ENCODE results near the gene ZSWIM4. TPM values are rescaled to one million over a fixed set of nuclear protein-coding genes. Genes with fewer than 3 reads are reported as not detected.

Gene ZSWIM4
- total and polyA plus RNA-seq, 2 of the 13 experiments (the other 11 are each of a cell fraction or from before 2014, with no cell fraction given): 0.33 to 0.86 TPM

GRCh38 chr19:13794757-13795589 lies at the start of gene ZSWIM4 (continued):
- TF ChIP-seq HOMEZ (CRISPR knock-in tag; IDR thresholded peaks at IDR 0.05; ENCODE audit: low read depth) (no peak), ZNF17 (CRISPR knock-in tag; IDR thresholded peaks at IDR 0.05) (no peak), FOXP1 (IDR thresholded peaks at IDR 0.05) (no peak), FOXP1 (CRISPR knock-in tag; IDR thresholded peaks at IDR 0.05) (peak; percentile 44), ZBTB4 (CRISPR knock-in tag; IDR thresholded peaks at IDR 0.05; ENCODE audit: borderline replicate concordance) (no peak), ZNF260 (CRISPR knock-in tag; IDR thresholded peaks at IDR 0.05; ENCODE audit: borderline replicate concordance, low read depth) (no peak), ZHX1 (CRISPR knock-in tag; IDR thresholded peaks at IDR 0.05; ENCODE audit: low read depth) (no peak), ZNF558 (CRISPR knock-in tag; IDR thresholded peaks at IDR 0.05; ENCODE audit: borderline replicate concordance) (no peak), MBD4 (IDR thresholded peaks at IDR 0.05; ENCODE audit: borderline replicate concordance, low read length) (no peak), ETV5 (CRISPR knock-in tag; IDR thresholded peaks at IDR 0.05; ENCODE audit: borderline replicate concordance) (peak; percentile 87), POGZ (CRISPR knock-in tag; IDR thresholded peaks at IDR 0.05) (peak; percentile 36; the same call in 1 of the 2 replicates), FOXJ3 (CRISPR knock-in tag; IDR thresholded peaks at IDR 0.05; ENCODE audit: borderline replicate concordance) (peak; percentile 46; the same call in 1 of the 2 replicates), NAIF1 (CRISPR knock-in tag; IDR thresholded peaks at IDR 0.05; ENCODE audit: borderline replicate concordance) (no peak), PTBP1 (IDR thresholded peaks at IDR 0.05; ENCODE audit: low read depth, low read length, poor library complexity, severe bottlenecking) (peak; percentile 83), RAD21 (CRISPR knock-in tag; IDR thresholded peaks at IDR 0.05) (no peak)
